NCI-H2227 (cell line): ENCODE data around the gene C2orf49.

Experiments
- DNase-seq: peaks from one replicate; lab custom pipeline; 2025; ENCODE audit not compliant: unreplicated experiment; lab: John Stamatoyannopoulos, UW

The C2orf49 gene

GRCh38 chr2:105337122-105338019 lies at the start of gene C2orf49:
C2orf49 (plus strand) TSS chr2:105337540; CDS start chr2:105337588, 48 bp downstream.
- peak; percentile 96 for DNase-seq

- peak; percentile 5 for DNase-seq
These were observed 49.6 kb upstream of the C2orf49 start for GRCh38 chr2:105287692-105288091.

- DNase-seq, result no peak
These were observed 49.2 kb upstream of the C2orf49 start for GRCh38 chr2:105288133-105288532.

GRCh38 chr2:105290981-105291660 lies 46.2 kb upstream of the C2orf49 start:
- no peak for DNase-seq

- DNase-seq, result no peak
These were observed 45.4 kb upstream of the C2orf49 start for GRCh38 chr2:105291981-105292380.

GRCh38 chr2:105294046-105294445 lies 43.3 kb upstream of the C2orf49 start:
- DNase-seq, result no peak

- DNase-seq, result peak; percentile 75
These were observed 42.4 kb upstream of the C2orf49 start for GRCh38 chr2:105294844-105295481.

GRCh38 chr2:105296017-105296611 lies 41.2 kb upstream of the C2orf49 start:
- no peak for DNase-seq

GRCh38 chr2:105297216-105297615 lies 40.1 kb upstream of the C2orf49 start:
- DNase-seq, result no peak

- DNase-seq, result no peak
These were observed 39.3 kb upstream of the C2orf49 start for GRCh38 chr2:105298017-105298416.

GRCh38 chr2:105299290-105299689 lies 38.0 kb upstream of the C2orf49 start:
- DNase-seq, result no peak

GRCh38 chr2:105301646-105302045 lies 35.7 kb upstream of the C2orf49 start:
- DNase-seq, result no peak

GRCh38 chr2:105307146-105307545 lies 30.2 kb upstream of the C2orf49 start:
- no peak for DNase-seq

GRCh38 chr2:105307550-105307949 lies 29.8 kb upstream of the C2orf49 start:
- DNase-seq, result no peak

GRCh38 chr2:105307962-105308361 lies 29.4 kb upstream of the C2orf49 start:
- DNase-seq, result no peak

GRCh38 chr2:105308382-105309146 lies 28.8 kb upstream of the C2orf49 start:
- no peak for DNase-seq

GRCh38 chr2:105309147-105309545 lies 28.2 kb upstream of the C2orf49 start:
- DNase-seq, result no peak

- no peak for DNase-seq
These were observed 23.5 kb upstream of the C2orf49 start for GRCh38 chr2:105313877-105314276.

GRCh38 chr2:105315314-105315713 lies 22.0 kb upstream of the C2orf49 start:
- no peak for DNase-seq

- no peak for DNase-seq
These were observed 19.4 kb upstream of the C2orf49 start for GRCh38 chr2:105317937-105318336.
